GM08714 (cell line): Measurements from ENCODE around the gene PDE4D.
"Not testable (repeated sequence)": the region's sequence is repeated elsewhere in the genome, so short reads cannot be mapped to it uniquely, and the experiment has no call there.

Experiments used
- H3K4me3 ChIP-seq: fragments of 200-500 bp; sonication (Bioruptor generic); 2 replicates; pipeline ENCODE4 v1.5.1; 2014; ENCODE audit warnings: mild to moderate bottlenecking, low read length, inconsistent platforms
- ZNF274 ChIP-seq: IDR thresholded peaks from 2 replicates; pipeline ENCODE4 v1.6.1; 2012; ENCODE audit warnings: mild to moderate bottlenecking, low read depth, low read length

The PDE4D gene

GRCh38 chr5:59473611-59474010 lies 419.9 kb downstream of the PDE4D start:
- no peak for TF ChIP-seq ZNF274

DNA sequence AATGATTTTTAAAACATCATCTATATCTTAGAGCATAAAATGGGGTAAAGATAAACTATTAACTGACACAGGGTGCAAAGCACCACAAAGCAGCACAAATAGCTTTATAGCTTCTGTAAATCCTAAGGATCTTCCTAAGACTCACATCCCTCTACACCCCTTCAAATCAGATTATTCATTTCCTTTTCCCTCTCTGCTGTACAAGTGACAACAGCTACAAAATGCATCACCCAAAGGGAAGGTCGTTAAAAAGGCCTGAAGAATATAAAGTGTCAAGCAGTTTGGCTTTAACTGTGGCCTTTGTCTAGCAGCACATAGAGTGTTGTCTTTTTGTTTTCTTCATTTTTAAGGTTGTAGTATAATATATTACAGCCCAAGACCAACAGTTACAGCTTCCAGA lies 422.1 kb downstream of the PDE4D start:
- no peak overlapping the region for H3K4me3 ChIP-seq
- TF ChIP-seq ZNF274: no peak

More at GRCh38 chr5:59473611-59474010, 419.9 kb downstream of the PDE4D start:
- no peak overlapping the region for H3K4me3 ChIP-seq

DNA sequence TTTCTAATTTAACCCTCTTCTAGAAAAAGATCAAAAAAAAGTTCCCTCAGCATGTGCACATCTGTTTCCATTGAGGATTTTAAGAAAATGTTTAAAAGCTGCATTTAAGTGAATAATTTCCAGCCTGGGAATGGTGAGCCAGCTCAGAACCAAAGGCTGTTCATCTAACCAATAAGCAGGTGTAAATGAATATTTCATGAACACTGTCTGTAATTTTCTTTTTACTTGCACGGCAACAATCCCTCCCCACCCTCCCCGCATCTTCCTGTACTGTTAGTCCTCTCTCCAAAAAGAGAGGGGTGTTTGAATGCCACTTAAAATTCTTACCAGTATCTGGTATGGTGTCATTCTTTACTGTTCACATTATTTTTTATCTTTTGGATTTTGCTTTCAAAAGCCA lies 425.6 kb downstream of the PDE4D start:
- TF ChIP-seq ZNF274: no peak

DNA sequence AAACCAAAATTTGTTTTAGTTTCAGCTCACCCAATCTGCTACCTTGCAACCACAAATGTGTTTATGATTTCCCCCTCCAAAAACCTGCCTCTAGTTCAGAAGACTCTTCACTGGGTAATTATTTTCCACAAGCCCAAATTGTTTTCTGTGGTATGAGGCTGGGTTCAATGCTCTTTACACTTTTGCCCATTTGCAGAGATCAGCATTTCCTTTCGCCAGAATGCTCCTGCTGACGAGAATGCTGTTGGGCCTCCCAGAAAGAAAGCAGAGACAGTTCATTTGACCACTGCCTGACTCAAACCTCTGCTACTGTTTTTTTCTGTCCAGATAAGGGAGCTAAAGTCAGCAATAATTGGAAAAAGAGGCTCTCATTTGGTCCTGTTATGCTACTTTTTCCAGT lies 427.3 kb downstream of the PDE4D start:
- no peak for TF ChIP-seq ZNF274
- no peak overlapping the region for H3K4me3 ChIP-seq

More for the DNA sequence above, 425.6 kb downstream of the PDE4D start:
- no peak overlapping the region for H3K4me3 ChIP-seq

- no peak for TF ChIP-seq ZNF274
- H3K4me3 ChIP-seq: no peak overlapping the region
These were observed 428.6 kb downstream of the PDE4D start for GRCh38 chr5:59464969-59465368.

GRCh38 chr5:59463618-59464166 lies 429.8 kb downstream of the PDE4D start:
- H3K4me3 ChIP-seq: not testable (repeated sequence)

GRCh38 chr5:59462956-59463355 lies 430.6 kb downstream of the PDE4D start:
- TF ChIP-seq ZNF274: no peak
- no peak overlapping the region for H3K4me3 ChIP-seq

DNA sequence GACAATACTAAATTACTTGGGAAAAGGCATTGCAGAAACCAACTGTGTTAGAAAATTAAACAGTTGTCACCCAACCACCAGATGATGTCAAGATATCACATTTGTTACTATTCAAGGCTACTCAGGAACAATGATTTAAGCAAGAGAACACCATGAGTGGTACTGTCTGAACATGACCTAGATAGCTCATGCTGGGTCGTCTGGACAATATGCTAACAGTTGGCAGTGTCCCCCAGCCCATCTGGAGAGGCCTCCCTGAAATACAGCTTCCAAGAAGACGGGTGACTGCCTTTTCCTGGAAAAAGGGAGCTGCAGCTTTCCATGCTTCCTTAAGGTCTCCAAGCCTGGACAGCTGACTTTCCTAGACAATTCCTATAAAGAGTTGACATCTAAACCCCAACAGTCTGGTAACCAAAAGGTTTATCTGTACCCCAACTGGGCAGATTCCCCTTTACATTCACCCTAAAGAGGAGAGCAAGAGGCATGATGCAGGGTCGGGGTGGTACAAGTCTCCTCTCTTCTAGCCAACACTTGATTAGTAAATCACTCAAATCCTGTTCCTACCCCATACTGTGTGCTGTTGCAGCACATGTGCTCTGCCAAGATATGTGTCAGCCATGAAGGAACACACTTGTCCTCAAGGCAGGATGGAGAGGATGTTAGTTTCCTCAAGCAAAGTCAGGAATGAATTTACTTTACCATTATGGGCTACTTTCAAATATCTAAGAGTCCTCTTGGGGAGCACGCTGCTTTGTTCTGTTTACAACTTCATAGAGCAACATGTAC lies 433.0 kb downstream of the PDE4D start:
- no peak for TF ChIP-seq ZNF274
- H3K4me3 ChIP-seq: no peak overlapping the region

DNA sequence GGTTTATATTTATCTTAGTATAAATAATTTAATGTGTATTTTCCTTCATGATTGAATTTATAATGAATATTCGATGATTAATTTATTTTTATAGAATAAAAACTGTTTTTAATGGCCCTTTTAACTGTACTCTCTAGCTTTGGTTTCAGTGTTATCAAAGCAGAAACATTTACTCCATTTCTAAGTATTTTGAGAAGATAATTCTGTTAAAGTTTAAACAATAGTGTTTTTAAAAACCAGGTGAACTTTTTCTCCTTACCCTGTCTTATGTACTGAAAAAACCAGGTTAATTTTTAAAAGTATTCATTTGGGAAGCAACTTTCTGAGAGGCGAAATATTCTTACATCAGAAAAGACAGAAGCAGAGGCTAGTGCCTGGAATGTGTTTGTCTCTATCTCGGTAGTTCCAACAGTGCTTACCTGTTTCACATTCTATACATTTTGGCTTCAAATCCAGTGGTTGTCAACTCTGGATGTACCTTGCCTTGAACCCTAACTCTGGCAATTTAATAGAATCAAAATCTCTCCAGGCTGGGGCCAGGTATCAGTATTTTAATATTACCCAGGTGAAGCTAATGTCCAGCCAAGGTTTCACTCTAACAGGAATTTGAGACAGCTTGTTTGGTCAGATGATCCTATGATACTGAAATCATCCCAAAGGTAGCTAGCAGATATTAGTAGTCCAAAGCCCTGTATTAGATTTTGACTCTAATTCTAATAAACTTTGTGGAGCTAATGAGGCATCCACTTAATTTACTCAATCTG lies 434.4 kb downstream of the PDE4D start:
- H3K4me3 ChIP-seq: no peak overlapping the region
- no peak for TF ChIP-seq ZNF274

GRCh38 chr5:59458321-59458720 lies 435.2 kb downstream of the PDE4D start:
- no peak for TF ChIP-seq ZNF274
- H3K4me3 ChIP-seq: no peak overlapping the region

DNA sequence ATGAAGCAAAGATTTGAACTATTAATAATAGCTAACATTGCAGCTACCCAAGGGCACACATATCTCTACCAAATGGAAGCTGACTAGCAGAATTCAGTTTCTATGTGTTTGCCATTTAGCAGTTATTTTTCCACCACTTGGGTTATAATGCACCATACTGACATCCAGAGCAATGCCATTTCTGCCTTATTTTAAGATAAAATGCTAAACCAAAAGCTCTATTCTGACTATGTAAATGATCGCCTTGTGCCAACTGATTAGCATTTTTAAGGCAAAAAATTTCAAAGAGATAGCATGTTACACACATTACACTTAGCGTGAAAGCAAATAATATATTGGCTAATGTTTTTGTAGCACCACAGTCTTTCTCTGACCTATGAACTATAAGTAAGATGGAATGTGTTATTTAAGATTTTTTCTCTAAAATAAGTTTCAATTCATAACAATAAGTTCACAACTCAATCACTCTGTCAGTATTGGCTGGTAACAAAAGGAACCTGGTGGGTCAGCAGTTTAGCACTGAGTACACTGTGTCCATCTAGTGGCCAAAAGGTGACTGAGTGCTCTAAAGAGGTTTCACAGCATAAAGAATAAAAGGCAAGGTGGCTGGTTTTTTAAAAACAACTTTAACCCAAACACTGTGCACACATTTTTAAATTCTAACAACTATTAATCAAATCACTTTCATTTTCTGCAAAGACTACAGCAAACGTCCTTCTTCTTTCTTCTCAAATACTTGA lies 443.5 kb downstream of the PDE4D start:
- no peak for TF ChIP-seq ZNF274
- no peak overlapping the region for H3K4me3 ChIP-seq

DNA sequence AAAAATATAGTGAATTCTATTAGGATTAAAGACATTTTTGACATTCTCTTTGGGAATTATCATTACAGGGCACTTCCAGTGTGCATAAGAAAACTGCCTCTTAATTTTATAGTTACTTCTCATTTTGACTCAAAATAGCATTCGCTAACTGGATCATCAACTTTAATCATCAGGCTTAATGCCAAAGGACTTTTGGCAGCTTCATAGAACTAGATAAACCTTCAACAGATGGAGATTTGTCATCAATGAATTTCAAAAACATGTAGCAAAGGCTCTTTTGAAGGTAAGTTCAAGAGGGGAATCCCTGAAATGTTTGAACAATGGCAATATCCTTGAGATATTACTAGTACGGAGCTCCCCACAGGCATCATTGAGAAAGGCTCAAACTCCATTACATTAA lies 447.2 kb downstream of the PDE4D start:
- TF ChIP-seq ZNF274: no peak
- no peak overlapping the region for H3K4me3 ChIP-seq

DNA sequence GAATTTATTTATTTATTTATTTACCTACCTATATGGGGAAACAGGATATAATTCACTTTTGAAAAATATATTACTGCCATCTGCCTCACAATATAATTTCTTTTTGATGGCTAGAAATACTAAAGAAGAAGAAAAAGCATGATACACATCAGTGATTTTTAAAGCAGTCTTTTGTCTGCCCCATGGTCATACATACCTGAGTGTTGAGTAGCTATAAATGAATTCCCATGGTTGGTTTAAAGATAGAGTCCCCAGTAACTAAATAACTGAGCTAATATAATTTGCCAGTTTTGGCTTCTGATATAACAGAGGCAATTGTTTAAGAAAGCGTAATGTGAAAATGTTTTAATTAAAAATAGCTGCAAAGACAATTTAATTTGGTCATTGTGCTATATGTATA lies 447.8 kb downstream of the PDE4D start:
- TF ChIP-seq ZNF274: no peak
- H3K4me3 ChIP-seq: no peak overlapping the region

- no peak overlapping the region for H3K4me3 ChIP-seq
- no peak for TF ChIP-seq ZNF274
These were observed 454.2 kb downstream of the PDE4D start for GRCh38 chr5:59439303-59439702.

DNA sequence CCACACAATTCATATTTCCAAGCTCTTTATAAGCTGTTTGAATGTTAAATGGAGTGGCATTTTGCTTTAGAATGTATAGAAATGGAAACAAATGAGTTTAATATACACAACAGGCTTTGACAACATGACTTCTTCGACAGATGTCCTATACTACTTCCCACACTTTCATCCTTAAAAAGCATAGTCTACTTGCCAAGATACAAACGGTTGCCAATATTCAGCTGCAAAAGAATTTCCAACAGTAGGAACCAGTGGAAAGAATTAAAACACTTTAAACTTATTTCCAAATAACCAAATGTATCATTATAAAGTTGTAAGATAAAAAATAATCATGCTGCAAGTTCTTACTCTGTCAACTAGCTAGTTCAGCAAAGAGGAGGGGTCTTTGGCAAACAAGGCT lies 456.4 kb downstream of the PDE4D start:
- H3K4me3 ChIP-seq: no peak overlapping the region
- TF ChIP-seq ZNF274: no peak
